Mesenchymal stem cell (in vitro differentiated cells and primary cell): Measurements from ENCODE around the gene MKNK2.
"Not testable (repeated sequence)": the region's sequence is repeated elsewhere in the genome, so short reads cannot be mapped to it uniquely, and the experiment has no call there.

Source experiments
- DNase-seq: peaks from one replicate; pipeline ENCODE4 v3.0.0-alpha.2; 2013
- H2AFZ ChIP-seq: one replicate; pipeline ENCODE4 v1.6.1; 2013; ENCODE audit warnings: low read depth, mild to moderate bottlenecking, control low read depth, inconsistent platforms, low read length, moderate library complexity
- H2AK5ac ChIP-seq: 2 replicates; pipeline ENCODE4 v1.6.1; 2013; ENCODE audit warnings: low read length, moderate library complexity, mild to moderate bottlenecking, inconsistent platforms; ENCODE audit not compliant: severe bottlenecking
- H2BK120ac ChIP-seq: one replicate; pipeline ENCODE4 v1.6.1; 2013; ENCODE audit warnings: low read depth, mild to moderate bottlenecking, inconsistent platforms, low read length, moderate library complexity
- H2BK12ac ChIP-seq, 2 experiments: one replicate each; pipeline ENCODE4 v1.6.1; 2013; ENCODE audit warnings: inconsistent platforms in 2 of 2, low read length in 2 of 2, mild to moderate bottlenecking in 2 of 2, moderate library complexity in 2 of 2, control low read depth in 1 of 2
- H2BK15ac ChIP-seq: one replicate; pipeline ENCODE4 v1.6.1; 2013; ENCODE audit warnings: mild to moderate bottlenecking, low read depth, inconsistent platforms; ENCODE audit not compliant: poor library complexity, severe bottlenecking
- H2BK5ac ChIP-seq: 2 replicates; pipeline ENCODE4 v1.6.1; 2013; ENCODE audit warnings: low read depth, mild to moderate bottlenecking, low read length, control low read depth, inconsistent platforms; ENCODE audit not compliant: poor library complexity, severe bottlenecking
- H3K14ac ChIP-seq, 2 experiments: one replicate each; pipeline ENCODE4 v1.6.1; 2013; ENCODE audit warnings: inconsistent platforms in 2 of 2, low read length in 2 of 2, control low read depth in 1 of 2, mild to moderate bottlenecking in 1 of 2, moderate library complexity in 1 of 2
- H3K18ac ChIP-seq, 2 experiments: one replicate each; pipeline ENCODE4 v1.6.1; 2013; ENCODE audit warnings: inconsistent platforms in 2 of 2, low read length in 2 of 2, control low read depth in 1 of 2, low read depth in 1 of 2, mild to moderate bottlenecking in 1 of 2
- H3K23ac ChIP-seq, 2 experiments: one replicate each; pipeline ENCODE4 v1.6.1; 2013; ENCODE audit warnings: inconsistent platforms in 2 of 2, low read length in 2 of 2, mild to moderate bottlenecking in 2 of 2, moderate library complexity in 2 of 2, control low read depth in 1 of 2
- H3K27ac ChIP-seq: 2 replicates; pipeline ENCODE4 v1.5.1; 2013; ENCODE audit warnings: mild to moderate bottlenecking, moderate library complexity, low read length, control low read depth, inconsistent platforms; ENCODE audit not compliant: poor library complexity, severe bottlenecking
- H3K27me3 ChIP-seq, 2 experiments: 2 replicates each; pipeline versions ENCODE4 v1.6.1 to v1.7.0; 2013; ENCODE audit warnings: low read length in 2 of 2, mild to moderate bottlenecking in 2 of 2, moderate library complexity in 2 of 2, control low read depth in 1 of 2, inconsistent platforms in 1 of 2; ENCODE audit not compliant: control insufficient read depth in 1 of 2, insufficient read depth in 1 of 2
- H3K36me3 ChIP-seq, 2 experiments: 2 replicates each; pipeline versions ENCODE4 v1.6.1 to v1.7.0; 2013; ENCODE audit warnings: low read length in 2 of 2, control low read depth in 1 of 2, inconsistent platforms in 1 of 2, low read depth in 1 of 2, mild to moderate bottlenecking in 1 of 2; ENCODE audit not compliant: insufficient read depth in 2 of 2, control insufficient read depth in 1 of 2
- H3K4ac ChIP-seq, 2 experiments: one replicate each; pipeline ENCODE4 v1.6.1; 2013; ENCODE audit warnings: inconsistent platforms in 2 of 2, low read length in 2 of 2, mild to moderate bottlenecking in 2 of 2, moderate library complexity in 2 of 2, control low read depth in 1 of 2, low read depth in 1 of 2
- H3K4me1 ChIP-seq: 2 replicates; pipeline ENCODE4 v1.6.1; 2013; ENCODE audit warnings: low read depth, low read length, control low read depth; ENCODE audit not compliant: control insufficient read depth, insufficient read depth
- H3K4me2 ChIP-seq: 2 replicates; pipeline ENCODE4 v1.6.1; 2013; ENCODE audit warnings: low read length, mild to moderate bottlenecking, inconsistent platforms; ENCODE audit not compliant: poor library complexity, severe bottlenecking
- H3K4me3 ChIP-seq, 2 experiments: 2 replicates each; pipeline versions ENCODE4 v1.5.1 to v1.7.0; 2013; ENCODE audit warnings: low read length in 2 of 2, mild to moderate bottlenecking in 2 of 2, control low read depth in 1 of 2, low read depth in 1 of 2; ENCODE audit not compliant: insufficient read depth in 1 of 2
- H3K79me1 ChIP-seq: replicated peaks from 2 replicates; pipeline ENCODE4 v1.6.1; 2013; ENCODE audit warnings: mild to moderate bottlenecking, control low read depth, low read length, inconsistent platforms; ENCODE audit not compliant: poor library complexity, severe bottlenecking
- H3K9ac ChIP-seq: 2 replicates; pipeline ENCODE4 v1.7.0; 2013; ENCODE audit warnings: mild to moderate bottlenecking, low read length, moderate library complexity
- H3K9me3 ChIP-seq: 2 replicates; pipeline ENCODE4 v1.7.0; 2013; ENCODE audit warnings: mild to moderate bottlenecking, low read length; ENCODE audit not compliant: control insufficient read depth
- H4K8ac ChIP-seq: one replicate; pipeline ENCODE4 v1.6.1; 2013; ENCODE audit warnings: inconsistent platforms, mild to moderate bottlenecking, low read length, moderate library complexity
- H4K91ac ChIP-seq: one replicate; pipeline ENCODE4 v1.6.1; 2013; ENCODE audit warnings: mild to moderate bottlenecking, low read length, inconsistent platforms
- WGBS: methylation state at CpG from one replicate; pipeline ENCODE4 v1.1.7; 2013; ENCODE audit warnings: mixed read lengths; 5-methylcytosine and 5-hydroxymethylcytosine counted together

Gene MKNK2

GRCh38 chr19:2091926-2092525, 41.0 kb upstream of the MKNK2 start:
- H3K4me3 ChIP-seq, H3K9me3 ChIP-seq, H3K4me2 ChIP-seq, H3K14ac ChIP-seq, H2BK120ac ChIP-seq, H3K18ac ChIP-seq, H3K4ac ChIP-seq, H3K23ac ChIP-seq, H3K27ac ChIP-seq, H2AFZ ChIP-seq, H2AK5ac ChIP-seq, H4K91ac ChIP-seq, H2BK5ac ChIP-seq, DNase-seq, H3K27me3 ChIP-seq, H2BK12ac ChIP-seq, H2BK15ac ChIP-seq, H4K8ac ChIP-seq, H3K79me1 ChIP-seq: not testable (repeated sequence)
- Histone ChIP-seq H3K36me3 (peaks cover 11% of the 10 kb centered on the region in 2 experiments), H3K4me1 (peaks cover 43% of the 10 kb centered on the region), H3K9ac (peak overlapping the region; percentile 70)
- WGBS = 96% methylated on average over 7 of the region's 13 CpGs

- Histone ChIP-seq H3K27me3 (no peaks in the 10 kb centered on the region), H3K79me1 (peaks cover 12% of the 10 kb centered on the region), H2BK12ac (peak overlapping the region; percentile 4 to 76), H3K23ac (no peak overlapping the region), H3K4ac (peak overlapping the region; percentile 13 to 83), H3K27ac (peak overlapping the region; percentile 66), H2BK5ac (no peak overlapping the region), H3K14ac (no peak overlapping the region), H2AFZ (no peak overlapping the region), H3K4me1 (peaks cover 50% of the 10 kb centered on the region), H2AK5ac (peak overlapping the region; percentile 87), H3K36me3 (peaks cover 15 to 17% of the 10 kb centered on the region in 2 experiments), H3K9me3 (no peaks in the 10 kb centered on the region), H3K4me2 (peak overlapping the region; percentile 28), H3K9ac (peak overlapping the region; percentile 49), H2BK15ac (no peak overlapping the region), H4K91ac (peak overlapping the region; percentile 95), H2BK120ac (peak overlapping the region; percentile 9), H3K18ac (peak overlapping the region; percentile 72 to 89), H3K4me3 (peak overlapping the region in 1 of 2 experiments; percentile 56), H4K8ac (peak overlapping the region; percentile 89)
- WGBS = 57% methylated on average over 2 of the region's 2 CpGs
- DNase-seq = no peak
Observed at GRCh38 chr19:2089727-2090053, 38.6 kb upstream of the MKNK2 start.

GRCh38 chr19:2089001-2089711, 38.1 kb upstream of the MKNK2 start:
- H3K4me2 ChIP-seq = no peak overlapping the region
- no peak overlapping the region for H2BK120ac ChIP-seq
- peak; percentile 77 for DNase-seq
- peak overlapping the region; percentile 41 to 76 for H2BK12ac ChIP-seq
- H2BK5ac ChIP-seq = peak overlapping the region; percentile 76
- peaks cover 16 to 18% of the 10 kb centered on the region in 2 experiments for H3K36me3 ChIP-seq
- peak overlapping the region; percentile 69 for H2AK5ac ChIP-seq
- H3K9me3 ChIP-seq = no peaks in the 10 kb centered on the region
- H2BK15ac ChIP-seq = no peak overlapping the region
- peak overlapping the region; percentile 95 for H4K91ac ChIP-seq
- H3K4me1 ChIP-seq = peaks cover 45% of the 10 kb centered on the region
- H2AFZ ChIP-seq = no peak overlapping the region
- peak overlapping the region; percentile 49 for H3K9ac ChIP-seq
- no peak overlapping the region for H3K14ac ChIP-seq
- peak overlapping the region; percentile 87 to 89 for H3K18ac ChIP-seq
- H4K8ac ChIP-seq = peak overlapping the region; percentile 89
- peak overlapping the region in 1 of 2 experiments; percentile 63 for H3K23ac ChIP-seq
- WGBS = 55% methylated on average over 16 of the region's 16 CpGs
- no peaks in the 10 kb centered on the region for H3K27me3 ChIP-seq
- no peak overlapping the region for H3K4me3 ChIP-seq
- H3K27ac ChIP-seq = peak overlapping the region; percentile 66
- H3K79me1 ChIP-seq = peaks cover 12% of the 10 kb centered on the region
- H3K4ac ChIP-seq = peak overlapping the region; percentile 13 to 83

GRCh38 chr19:2087621-2088100, 36.6 kb upstream of the MKNK2 start:
- no peak overlapping the region for H3K4ac ChIP-seq
- no peak overlapping the region for H2BK12ac ChIP-seq

More at GRCh38 chr19:2087621-2088100, 36.6 kb upstream of the MKNK2 start:
- no peak overlapping the region for H4K91ac ChIP-seq
- H3K14ac ChIP-seq = no peak overlapping the region
- H3K9ac ChIP-seq = no peak overlapping the region
- DNase-seq = no peak
- WGBS = 96% methylated on average over 14 of the region's 14 CpGs
- no peak overlapping the region for H2BK15ac ChIP-seq
- H3K4me1 ChIP-seq = peaks cover 47% of the 10 kb centered on the region
- no peak overlapping the region for H3K4me2 ChIP-seq
- no peak overlapping the region for H3K23ac ChIP-seq
- H2BK120ac ChIP-seq = no peak overlapping the region
- no peak overlapping the region for H4K8ac ChIP-seq
- peaks cover 20 to 31% of the 10 kb centered on the region in 2 experiments for H3K36me3 ChIP-seq
- H3K27me3 ChIP-seq = no peaks in the 10 kb centered on the region
- H3K18ac ChIP-seq = no peak overlapping the region
- H2AFZ ChIP-seq = no peak overlapping the region
- H3K4me3 ChIP-seq = no peak overlapping the region
- H3K9me3 ChIP-seq = no peaks in the 10 kb centered on the region
- no peak overlapping the region for H2AK5ac ChIP-seq
- no peak overlapping the region for H2BK5ac ChIP-seq
- peaks cover 19% of the 10 kb centered on the region for H3K79me1 ChIP-seq
- H3K27ac ChIP-seq = no peak overlapping the region
